GM21737 (cell line): ENCODE results near the gene CABP2.

Experiments
- ATAC-seq: cut with Tn5 transposase; IDR thresholded peaks from one replicate; pipeline ENCODE4 v1.9.1; 2021; ENCODE audit warnings: mild to moderate bottlenecking, moderate library complexity; ENCODE audit not compliant: unreplicated experiment

The CABP2 gene

GRCh38 chr11:67508486-67509121, 14.6 kb downstream of the CABP2 start:
- ATAC-seq = peak; percentile 35

- peak; percentile 63 for ATAC-seq
These were observed 15.3 kb downstream of the CABP2 start, which contains the start of gene CDK2AP2 for GRCh38 chr11:67507864-67508485. Gene CDK2AP2 (minus strand): TSS chr11:67508162. CDS start chr11:67508082, 80 bp downstream.

GRCh38 chr11:67507242-67507863, 15.9 kb downstream of the CABP2 start:
- ATAC-seq = no peak

GRCh38 chr11:67506426-67507051, 16.7 kb downstream of the CABP2 start:
- no peak for ATAC-seq

GRCh38 chr11:67505605-67506396, 17.4 kb downstream of the CABP2 start:
- peak; percentile 33 for ATAC-seq

- ATAC-seq = no peak
These were observed 18.2 kb downstream of the CABP2 start, which contains the start of gene PITPNM1 for GRCh38 chr11:67504950-67505581. Gene PITPNM1 (minus strand): TSS chr11:67505363. CDS start chr11:67504180, 1,183 bp downstream.

- no peak for ATAC-seq
These were observed 19.0 kb downstream of the CABP2 start for GRCh38 chr11:67504005-67504949.

- ATAC-seq = no peak
These were observed 19.9 kb downstream of the CABP2 start for GRCh38 chr11:67503119-67504004.

- no peak for ATAC-seq
These were observed 20.8 kb downstream of the CABP2 start for GRCh38 chr11:67502328-67502979.

GRCh38 chr11:67501854-67502253, 21.4 kb downstream of the CABP2 start:
- no peak for ATAC-seq

GRCh38 chr11:67500831-67501715, 22.2 kb downstream of the CABP2 start:
- no peak for ATAC-seq

GRCh38 chr11:67500484-67500821, 22.8 kb downstream of the CABP2 start:
- ATAC-seq = no peak

- no peak for ATAC-seq
These were observed 23.3 kb downstream of the CABP2 start for GRCh38 chr11:67499808-67500483.

GRCh38 chr11:67498544-67498972, 24.7 kb downstream of the CABP2 start:
- no peak for ATAC-seq

GRCh38 chr11:67497656-67498291, 25.5 kb downstream of the CABP2 start:
- no peak for ATAC-seq

- no peak for ATAC-seq
These were observed 27.1 kb downstream of the CABP2 start for GRCh38 chr11:67496113-67496512.
